ENCODE results near the gene SEMA6A.
A peak's percentile ranks its signal among the peaks of the same experiment; 100 is the strongest.

The SEMA6A gene

GRCh38 chr5:116574367-116575325, at the start of gene SEMA6A:
Gene SEMA6A, minus strand, starts transcription at chr5:116574823. Its CDS starts 69,879 bp downstream, at chr5:116504944.
- peak; percentile 88 for DNase-seq

DNA sequence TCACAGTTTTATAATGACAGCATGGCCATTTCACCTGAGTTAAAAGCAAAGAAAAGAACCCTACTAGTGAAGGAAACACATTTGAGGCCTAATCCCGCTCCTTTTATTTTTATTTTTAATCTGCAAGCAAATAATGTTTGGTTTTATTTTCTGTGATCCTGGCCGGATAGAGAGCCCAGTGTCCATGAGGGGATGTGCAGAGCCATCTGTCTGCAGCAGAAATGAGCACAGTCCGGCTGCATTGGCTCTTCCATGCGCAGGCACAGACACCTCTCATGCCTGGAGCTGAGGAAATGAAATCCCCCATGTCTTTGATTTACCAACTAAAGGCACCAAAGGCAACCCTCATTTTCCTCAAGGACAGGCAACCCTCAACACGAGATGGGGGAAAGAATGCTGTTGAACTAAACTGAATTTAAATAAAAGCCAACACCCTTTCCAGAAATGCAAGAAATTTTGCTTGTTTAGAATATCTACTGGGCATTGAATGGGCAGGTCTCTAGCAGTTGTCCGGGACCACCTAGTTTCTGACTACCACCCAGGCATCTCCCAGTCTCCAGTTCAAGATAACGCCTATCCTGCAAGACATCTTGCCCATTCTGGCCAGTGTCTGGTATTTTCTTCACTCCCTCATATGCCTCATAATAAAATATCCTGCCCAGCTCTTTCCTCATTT, 47.9 kb upstream of the SEMA6A start:
- no peak for DNase-seq

- no peak for DNase-seq
These were observed 47.0 kb upstream of the SEMA6A start for GRCh38 chr5:116621599-116621998.

DNA sequence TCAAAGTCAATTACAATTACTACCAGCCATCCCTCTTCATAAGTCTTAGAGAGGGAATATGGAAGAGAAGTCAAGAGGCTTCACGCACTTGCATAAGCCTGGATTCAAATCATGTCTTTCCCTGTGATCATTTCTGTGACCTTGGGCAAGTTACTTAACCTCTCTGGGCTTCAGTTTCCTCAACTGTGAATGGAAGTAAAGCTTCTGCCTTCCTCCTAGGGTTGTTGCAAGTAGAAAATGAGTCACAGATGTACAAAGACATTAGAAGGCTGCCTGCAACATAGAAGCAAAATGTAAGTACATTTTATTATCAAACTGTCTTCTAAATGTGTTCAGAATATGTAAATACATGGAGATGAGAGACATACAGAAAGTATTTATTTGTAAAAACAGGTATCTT, 42.3 kb upstream of the SEMA6A start:
- no peak for DNase-seq

- no peak for DNase-seq
These were observed 39.9 kb upstream of the SEMA6A start for GRCh38 chr5:116614603-116614920.

DNA sequence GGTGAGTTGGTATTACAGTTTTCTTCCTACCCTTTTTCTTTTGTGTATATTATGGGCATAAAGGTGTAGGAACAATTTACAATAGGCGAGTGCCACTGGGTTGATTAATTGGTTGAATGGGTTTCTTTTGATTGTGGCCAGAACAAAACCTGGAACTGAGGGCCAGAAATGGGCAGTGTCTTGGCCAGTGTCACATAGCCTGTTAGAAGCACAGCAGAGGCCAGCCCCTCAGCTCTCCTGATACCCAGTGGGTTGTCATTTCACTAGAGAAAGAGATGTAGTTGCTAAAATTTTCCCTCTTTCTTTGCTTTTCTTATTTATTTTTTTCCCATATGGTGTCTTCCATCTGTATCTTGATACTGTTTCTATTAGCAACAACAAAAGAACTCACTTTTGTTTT, 38.8 kb upstream of the SEMA6A start:
- no peak for DNase-seq

DNA sequence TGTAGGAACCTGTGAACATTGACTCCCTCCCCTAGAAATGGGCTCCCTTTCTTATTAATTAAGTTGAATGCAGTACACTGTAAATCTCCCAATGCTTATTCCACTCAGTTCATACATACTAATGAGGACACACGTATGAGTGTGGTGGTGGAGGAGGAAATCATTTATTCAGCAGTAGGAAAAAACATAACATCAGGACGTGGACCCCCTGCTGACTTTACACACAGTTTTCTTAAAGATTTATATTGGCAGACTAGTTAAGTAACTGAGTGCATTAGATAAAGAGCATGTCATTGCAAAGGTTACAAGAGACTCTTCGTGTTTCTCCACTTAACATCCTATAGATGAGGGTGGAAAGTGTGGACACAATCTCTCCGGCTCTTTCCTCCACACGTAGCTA, 37.8 kb upstream of the SEMA6A start:
- DNase-seq: no peak

GRCh38 chr5:116605310-116606070, 30.9 kb upstream of the SEMA6A start:
- DNase-seq: no peak

GRCh38 chr5:116604805-116605204, 30.2 kb upstream of the SEMA6A start:
- DNase-seq: no peak

DNA sequence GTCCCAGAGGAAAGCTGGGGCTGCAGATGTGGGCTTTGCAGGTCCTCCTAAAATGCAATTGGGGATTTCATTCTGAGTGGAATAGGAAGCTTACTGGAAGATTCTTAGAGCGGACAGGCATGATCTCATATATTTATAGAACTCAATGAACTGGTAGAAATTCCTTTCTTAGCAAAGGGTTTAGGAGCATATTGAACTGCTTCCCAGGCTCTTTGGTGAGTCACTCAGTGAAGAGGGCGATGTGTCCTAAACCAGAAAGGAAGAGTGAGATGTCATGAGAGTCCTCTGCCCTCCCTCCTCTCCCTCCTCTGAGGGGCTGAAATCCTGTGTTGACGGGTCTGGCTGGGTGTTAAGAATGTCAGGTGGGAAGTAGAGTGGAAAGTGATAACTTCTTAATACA, 26.3 kb upstream of the SEMA6A start:
- DNase-seq: peak; percentile 31

- no peak for DNase-seq
These were observed 24.3 kb upstream of the SEMA6A start for GRCh38 chr5:116598911-116599310.

DNA sequence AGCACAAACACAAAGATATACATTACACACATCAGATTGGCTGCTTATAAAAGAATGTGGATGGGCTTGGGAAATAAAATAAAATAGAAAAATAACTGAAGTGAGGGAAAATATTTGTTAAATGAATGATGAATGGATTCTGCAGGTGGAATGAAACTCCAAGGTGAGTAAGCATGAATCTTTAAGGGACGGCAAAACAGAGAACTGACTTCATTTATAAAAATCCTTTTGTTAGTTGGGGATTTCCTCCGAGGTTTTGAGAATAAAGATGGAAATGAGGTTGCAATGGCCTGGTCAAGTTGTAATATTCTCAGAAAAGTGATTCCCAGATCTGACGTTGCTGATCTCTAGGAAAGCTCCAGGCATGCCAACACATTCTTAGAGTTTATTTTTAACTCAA, 20.9 kb upstream of the SEMA6A start:
- DNase-seq: no peak

DNA sequence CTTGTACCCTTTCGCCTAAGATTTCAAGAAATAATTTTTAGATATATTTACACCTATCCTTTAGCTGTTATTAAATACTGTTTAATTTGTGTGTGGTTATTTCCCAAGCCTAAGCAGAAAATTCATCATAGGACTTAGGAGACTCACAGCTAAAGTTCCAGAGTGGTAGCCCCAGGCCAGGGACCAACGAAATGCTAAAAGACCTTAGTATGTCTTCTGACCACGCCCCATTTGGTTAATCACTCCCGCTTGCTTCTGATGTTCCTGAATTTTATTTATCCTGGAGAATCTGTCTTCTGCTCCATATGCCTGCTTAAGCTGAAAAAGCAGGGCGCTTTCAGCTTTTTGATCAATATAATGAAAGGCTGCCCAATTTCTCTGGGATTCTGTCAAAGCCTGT, 18.7 kb upstream of the SEMA6A start:
- DNase-seq: no peak

DNA sequence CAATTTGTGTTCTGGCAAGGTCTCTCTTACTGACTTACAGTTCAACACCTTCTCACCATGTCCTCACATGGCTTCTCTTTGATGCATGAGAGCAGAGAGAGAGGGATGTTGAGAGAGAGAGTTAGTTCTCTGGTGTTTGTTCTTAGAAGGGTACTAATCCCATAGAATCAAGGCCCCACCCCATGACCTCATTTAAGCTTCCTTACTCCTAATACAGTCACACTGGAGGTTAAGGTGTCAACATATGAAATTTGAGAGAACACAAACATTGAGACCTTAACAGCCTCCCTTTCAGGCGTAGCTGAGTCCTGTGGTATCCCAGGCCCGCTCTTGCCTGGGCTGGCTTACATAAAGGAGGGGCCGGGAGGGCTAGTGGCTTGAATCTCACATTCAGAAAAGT, 10.6 kb upstream of the SEMA6A start:
- no peak for DNase-seq

GRCh38 chr5:116583862-116584222, 9.2 kb upstream of the SEMA6A start:
- DNase-seq: no peak

- no peak for DNase-seq
These were observed 8.7 kb upstream of the SEMA6A start for GRCh38 chr5:116583085-116583861.

GRCh38 chr5:116581910-116582309, 7.3 kb upstream of the SEMA6A start:
- DNase-seq: no peak

- DNase-seq: no peak
These were observed 4.5 kb upstream of the SEMA6A start for GRCh38 chr5:116579144-116579543.

GRCh38 chr5:116578676-116579075, 4.1 kb upstream of the SEMA6A start:
- DNase-seq: no peak

GRCh38 chr5:116577064-116577788, 2.6 kb upstream of the SEMA6A start:
- no peak for DNase-seq

DNA sequence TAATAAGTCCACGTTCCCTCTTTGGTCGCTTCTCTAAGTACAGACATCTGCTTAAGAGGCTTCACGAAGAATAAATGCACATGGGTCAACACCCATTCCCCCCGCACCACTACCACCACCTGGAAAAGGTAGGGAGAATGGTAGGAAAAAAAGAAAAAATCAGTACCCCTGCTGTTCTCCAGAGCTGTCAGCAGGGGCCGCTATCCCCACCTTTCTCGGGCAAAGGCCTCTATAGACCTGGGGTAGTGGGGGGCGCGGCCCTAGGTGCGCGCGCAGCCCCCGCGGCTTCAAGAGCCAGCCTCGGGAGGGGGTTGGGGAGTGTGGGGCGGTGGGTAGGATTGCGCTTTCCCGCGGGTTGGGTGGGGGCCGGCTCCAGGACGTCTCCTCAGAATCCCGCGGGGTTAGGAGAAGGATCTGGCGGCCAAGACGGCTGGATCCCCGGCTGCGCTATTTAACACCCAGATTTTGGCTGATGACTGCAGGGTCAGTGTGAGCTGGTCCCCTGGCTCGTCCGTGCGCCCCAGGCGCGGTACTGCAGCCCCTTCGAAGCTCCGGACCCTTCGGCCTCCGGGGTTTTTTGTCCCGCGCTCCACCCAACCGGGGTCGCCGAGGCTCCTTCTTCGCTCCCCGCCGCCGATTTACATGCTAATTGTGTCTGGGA, 1.6 kb upstream of the SEMA6A start:
- DNase-seq: peak; percentile 72

All from fibroblast of skin of right biceps (primary cell).